Measurements from ENCODE around the gene TXNDC5. TPM values are rescaled to one million over a fixed set of nuclear protein-coding genes. Genes with fewer than 3 reads are reported as not detected.

The TXNDC5 gene
- total and polyA plus RNA-seq, 2 experiments from 2014 or later = 42.9 to 210 TPM

GRCh38 chr6:7865781-7866180 is 44.8 kb downstream of the TXNDC5 start:
- Mint-ChIP-seq H3K36me3 (ENCODE audit: low read depth) (0 out of 3 replicates have a peak, but pooled peaks cover 3% of the 10 kb centered on the region), H3K9me3 (no peaks in the 10 kb centered on the region), H3K4me1 (no peaks in the 10 kb centered on the region), H3K4me3 (no peak overlapping the region), H3K27me3 (ENCODE audit: insufficient read depth, low read depth, poor library complexity) (peaks cover 7% of the 10 kb centered on the region), H3K27ac (no peak overlapping the region)
- no peak for TF ChIP-seq ZNF462 (CRISPR knock-in tag; IDR thresholded peaks at IDR 0.05)
- TF ChIP-seq CREB1 (CRISPR knock-in tag; IDR thresholded peaks at IDR 0.05; ENCODE audit: low read depth) = no peak
- TF ChIP-seq NANOG (IDR thresholded peaks at IDR 0.05; ENCODE audit: borderline replicate concordance) = no peak
- no peak for TF ChIP-seq REST (IDR thresholded peaks at IDR 0.05; ENCODE audit: unreplicated experiment)
- no peak for TF ChIP-seq JUNB (IDR thresholded peaks at IDR 0.05; ENCODE audit: unreplicated experiment)
- TF ChIP-seq CTCF (conservative IDR thresholded peaks at IDR 0.05; ENCODE audit: low read depth in 2 of 2) = peak in 1 of 2 experiments; percentile 17; a peak in 1 of 4 replicates
- TF ChIP-seq EZH2phosphoT487 (IDR thresholded peaks at IDR 0.05; ENCODE audit: unreplicated experiment) = no peak
- TF ChIP-seq STAT1 (IDR thresholded peaks at IDR 0.05; ENCODE audit: unreplicated experiment) = no peak
- no peak for TF ChIP-seq POLR2AphosphoS5 (IDR thresholded peaks at IDR 0.05; ENCODE audit: low read depth)
- Histone ChIP-seq H4K20me1 (replicated peaks; ENCODE audit: insufficient read depth) (no peaks in the 10 kb centered on the region; the same call in 1 of the 2 replicates), H3K79me2 (replicated peaks; ENCODE audit: insufficient read depth) (no peaks in the 10 kb centered on the region), H3F3A (replicated peaks; ENCODE audit: low read depth) (no peaks in the 10 kb centered on the region), H3K4me1 (ENCODE audit: insufficient read depth) (no peaks in the 10 kb centered on the region), H2AFZ (no peak overlapping the region), H3K9me2 (ENCODE audit: insufficient read depth) (peaks cover 7% of the 10 kb centered on the region), H3K27ac (ENCODE audit: low read depth) (no peak overlapping the region), H3K4me3 (no peak overlapping the region), H3K27me3 (ENCODE audit: insufficient read depth) (no peaks in the 10 kb centered on the region), H3K4me2 (no peak overlapping the region), H3K36me3 (ENCODE audit: insufficient read depth) (no peaks in the 10 kb centered on the region)
- ATAC-seq (no peak), DNase-seq (ENCODE audit: low spot score) (no peak)

Measured in GM23338 (cell line).